ENCODE measurements around the gene SLCO4A1. TPM values are rescaled to one million over a fixed set of nuclear protein-coding genes. Genes with fewer than 3 reads are reported as not detected.
A peak's percentile ranks its signal among the peaks of the same experiment; 100 is the strongest.

SLCO4A1 gene
- total RNA-seq, 1 donor from 2014 or later, result 12.1 TPM

GRCh38 chr20:62631336-62632308, 10.7 kb upstream of the SLCO4A1 start:
- DNase-seq, result no peak
- intact Hi-C loops (cut with DNase I), result no loop called here
- no peak for ATAC-seq (ENCODE audit: poor library complexity)

GRCh38 chr20:62632575-62633090, 9.7 kb upstream of the SLCO4A1 start:
- intact Hi-C loops (cut with DNase I), result no loop called here

DNA sequence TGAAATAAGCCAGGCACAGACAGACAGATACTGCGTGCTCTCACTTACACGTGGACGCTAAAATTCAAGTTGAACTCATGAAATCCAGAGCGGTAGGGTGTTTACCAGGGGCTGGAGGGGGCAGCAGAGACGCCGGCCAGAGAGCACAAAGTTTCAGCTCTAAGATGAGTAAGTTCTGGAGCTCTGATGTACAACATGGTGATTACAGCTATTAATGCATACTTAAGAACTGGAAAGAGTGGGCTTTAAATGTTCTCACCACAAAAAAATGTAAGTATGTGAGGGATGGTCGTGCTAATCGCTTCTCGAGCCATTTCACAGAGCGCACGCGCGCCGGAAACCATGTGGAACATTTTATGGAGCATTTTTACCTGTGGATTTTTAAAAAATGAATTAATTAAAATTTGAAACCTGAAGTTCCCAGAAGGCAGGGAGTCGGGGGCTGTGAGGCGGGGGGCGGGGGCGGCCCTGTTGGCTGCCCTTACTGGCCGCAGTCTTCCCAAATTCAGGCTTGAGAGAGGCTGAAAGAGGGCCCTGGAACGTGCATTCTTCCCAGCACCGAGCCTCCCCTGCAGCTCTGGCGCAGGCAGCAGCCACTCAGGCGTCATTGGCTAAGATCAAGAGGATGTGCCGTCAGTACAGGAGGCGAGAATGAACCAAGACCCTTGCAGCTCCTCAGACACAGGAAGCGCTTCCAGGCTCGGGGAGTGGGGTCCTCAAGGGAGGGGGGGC, 8.5 kb upstream of the SLCO4A1 start:
- intact Hi-C loops (cut with DNase I), result no loop called here
- DNase-seq (no peak), ATAC-seq (ENCODE audit: poor library complexity) (no peak)

More at GRCh38 chr20:62632575-62633090, 9.7 kb upstream of the SLCO4A1 start:
- DNase-seq (no peak), ATAC-seq (ENCODE audit: poor library complexity) (no peak)

DNA sequence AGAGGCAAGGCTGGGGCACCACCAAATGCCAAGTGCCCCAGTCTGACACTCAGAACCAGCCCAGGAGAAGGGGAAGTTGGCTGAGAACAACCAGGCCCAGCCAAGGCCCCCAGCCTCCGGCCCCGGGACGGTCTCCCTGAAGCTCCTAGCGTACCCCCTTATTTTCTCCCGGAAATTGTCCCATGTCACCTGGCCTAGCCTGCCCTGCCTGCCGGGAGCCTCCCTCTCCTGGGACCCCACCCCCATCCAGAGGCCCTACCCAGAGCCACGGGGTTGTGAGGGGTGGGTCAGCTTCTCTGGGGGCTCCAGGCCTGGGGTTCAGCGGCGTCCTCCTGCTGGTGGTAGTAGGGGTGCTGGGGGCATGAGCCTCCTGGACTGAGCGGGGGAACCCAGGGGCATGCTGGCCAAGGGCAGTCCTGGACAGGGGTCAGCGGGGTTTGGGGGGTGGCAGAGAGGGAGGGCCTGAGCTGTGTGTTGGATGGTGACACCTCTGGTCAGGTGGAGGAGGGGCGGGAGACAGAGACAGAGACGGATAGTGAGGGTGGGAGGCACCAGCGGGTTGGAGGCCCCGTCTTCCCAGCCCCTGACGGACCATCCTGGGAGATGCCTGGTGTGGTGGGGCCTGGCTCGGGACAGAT, 7.9 kb upstream of the SLCO4A1 start:
- intact Hi-C loops (cut with DNase I), result no loop called here
- ATAC-seq (ENCODE audit: poor library complexity) (no peak), DNase-seq (no peak)

DNA sequence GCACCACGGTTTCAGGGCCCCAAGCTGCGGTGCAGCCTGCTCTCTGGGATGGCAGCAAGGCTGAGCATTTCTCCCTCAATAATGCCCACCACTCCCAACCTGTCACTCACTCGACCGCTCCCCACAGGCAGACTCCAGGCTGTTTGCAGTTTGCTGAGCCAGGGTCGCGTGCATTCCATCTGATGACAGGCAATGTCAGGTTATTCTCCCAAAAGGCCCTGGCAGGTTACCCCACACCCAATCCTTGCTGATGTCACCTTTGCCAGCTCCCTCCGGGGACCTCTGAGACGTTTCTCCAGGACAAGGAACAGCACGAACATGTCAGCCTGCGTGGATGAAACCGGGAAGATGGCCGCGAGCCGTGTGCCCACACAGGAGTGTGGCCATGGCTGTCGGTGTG, 7.1 kb upstream of the SLCO4A1 start:
- no peak for ATAC-seq (ENCODE audit: poor library complexity)
- DNase-seq, result no peak
- intact Hi-C loops (cut with DNase I), result no loop called here

- ATAC-seq (ENCODE audit: poor library complexity) (no peak), DNase-seq (no peak)
- intact Hi-C loops (cut with DNase I), result no loop called here
Measured at GRCh38 chr20:62635852-62636251, 6.5 kb upstream of the SLCO4A1 start.

GRCh38 chr20:62636446-62636845, 5.9 kb upstream of the SLCO4A1 start:
- DNase-seq (no peak), ATAC-seq (ENCODE audit: poor library complexity) (peak; percentile 25)
- intact Hi-C loops (cut with DNase I), result no loop called here

GRCh38 chr20:62637110-62637509, 5.2 kb upstream of the SLCO4A1 start:
- no peak for DNase-seq
- no peak for ATAC-seq (ENCODE audit: poor library complexity)
- intact Hi-C loops (cut with DNase I), result no loop called here

DNA sequence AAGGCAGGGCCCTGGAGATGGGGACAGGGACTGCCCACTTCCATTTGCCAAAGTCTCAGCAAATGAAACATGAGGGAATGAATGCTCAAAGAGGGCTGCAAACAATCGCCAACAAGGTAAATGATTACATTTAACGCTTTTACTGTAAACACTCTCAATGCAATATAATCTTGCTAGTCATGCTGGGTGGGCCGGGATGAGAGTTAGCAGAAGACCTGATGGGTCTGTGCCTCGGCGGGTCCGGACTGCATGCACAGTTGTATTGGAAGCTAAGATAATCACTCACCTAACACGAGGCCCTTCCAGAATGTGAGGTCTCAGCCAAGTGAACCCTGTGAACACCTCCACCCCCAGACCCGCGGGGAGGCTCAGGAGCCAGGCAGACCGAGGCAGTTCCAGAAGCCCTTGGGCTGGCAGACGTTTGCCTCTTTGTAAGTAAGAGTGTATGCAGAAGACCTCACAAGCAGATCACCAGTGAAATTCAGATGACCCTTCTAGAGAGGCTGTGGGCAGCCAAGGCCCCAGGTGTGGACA, 4.7 kb upstream of the SLCO4A1 start:
- ATAC-seq (ENCODE audit: poor library complexity), result no peak
- no peak for DNase-seq
- intact Hi-C loops (cut with DNase I), result no loop called here

DNA sequence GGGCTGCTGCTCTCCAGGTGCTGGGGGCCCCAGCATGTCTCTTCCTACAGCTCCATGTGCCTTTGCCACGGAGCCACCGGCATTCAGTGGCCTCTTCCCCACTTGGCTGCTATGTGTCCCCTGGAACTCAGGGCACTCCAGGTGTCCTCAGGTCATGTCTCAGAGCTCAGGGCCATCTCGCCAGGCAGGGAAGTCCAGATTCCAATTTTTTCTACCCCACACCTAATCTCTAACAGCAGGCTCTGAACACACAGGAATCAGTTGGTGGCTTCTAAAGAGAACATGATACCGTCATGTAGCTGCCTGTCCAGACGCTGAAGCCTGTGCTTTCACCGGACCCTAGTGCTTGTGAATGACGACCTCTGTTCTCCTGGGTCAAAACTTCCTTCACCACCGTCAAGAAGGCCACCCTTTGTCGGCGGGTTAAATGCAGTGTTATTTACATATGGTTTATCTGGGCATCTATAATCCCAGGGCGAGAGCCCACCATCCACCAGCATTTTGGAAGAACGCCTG, 4.2 kb upstream of the SLCO4A1 start:
- DNase-seq, result no peak
- ATAC-seq (ENCODE audit: poor library complexity), result no peak
- intact Hi-C loops (cut with DNase I), result no loop called here

DNA sequence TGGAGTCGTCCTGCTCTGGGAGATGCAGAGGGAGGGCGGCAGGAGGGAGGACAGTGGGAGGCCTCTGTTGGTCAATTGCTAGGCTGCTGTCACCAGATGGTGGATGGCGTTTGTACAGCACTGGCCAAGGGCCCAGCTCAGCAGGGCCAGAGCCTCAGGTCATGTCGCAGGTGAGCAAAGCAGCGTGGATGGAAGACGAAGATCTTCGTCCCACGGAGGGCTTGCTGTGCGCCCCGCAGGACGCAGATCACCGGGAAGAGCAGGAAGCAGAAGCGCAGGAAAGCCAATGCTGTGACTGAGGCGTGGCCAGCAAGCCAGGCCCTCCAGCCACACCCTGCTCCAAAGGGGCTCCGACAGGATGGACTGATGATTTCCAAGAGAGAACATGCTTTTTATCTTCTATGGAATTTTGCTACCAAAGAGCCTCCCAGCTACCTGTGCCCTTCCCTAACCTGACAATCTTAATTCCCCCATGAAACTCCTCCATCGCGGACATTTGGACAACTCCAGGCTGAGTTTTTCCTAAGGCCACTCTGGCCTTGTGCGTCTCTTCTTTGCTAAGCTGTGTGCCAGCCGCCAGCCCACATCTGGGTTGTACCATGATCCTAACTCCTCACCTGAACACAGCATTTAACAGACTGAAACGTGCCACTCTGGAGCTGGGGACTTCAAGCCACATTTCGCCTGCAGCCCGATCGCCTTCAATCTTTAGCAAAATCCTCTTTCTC, 3.5 kb upstream of the SLCO4A1 start:
- intact Hi-C loops (cut with DNase I), result no loop called here
- DNase-seq, result no peak
- no peak for ATAC-seq (ENCODE audit: poor library complexity)

- intact Hi-C loops (cut with DNase I), result no loop called here
- ATAC-seq (ENCODE audit: poor library complexity) (no peak), DNase-seq (no peak)
Measured at GRCh38 chr20:62639765-62640164, 2.5 kb upstream of the SLCO4A1 start.

DNA sequence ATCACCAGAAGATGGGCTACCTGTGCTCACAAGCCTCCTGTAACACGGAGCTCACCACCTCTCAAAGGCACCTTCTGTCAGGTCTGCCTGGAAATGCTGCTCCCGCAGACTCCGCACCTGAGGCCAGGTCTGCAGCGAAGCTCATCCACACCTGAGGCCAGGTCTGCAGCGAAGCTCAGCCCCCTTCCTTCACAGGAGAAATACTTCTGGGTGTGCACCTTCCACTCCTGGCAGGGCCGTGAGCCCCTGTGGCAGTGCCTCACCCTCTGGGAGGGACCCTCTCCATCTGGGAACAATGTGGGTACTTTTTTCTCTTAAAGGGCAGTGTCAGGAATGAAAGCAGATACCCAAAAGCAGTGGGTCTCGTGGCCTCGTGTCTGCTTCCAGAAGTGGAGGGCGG, 1.4 kb upstream of the SLCO4A1 start:
- DNase-seq (no peak), ATAC-seq (ENCODE audit: poor library complexity) (no peak)
- intact Hi-C loops (cut with DNase I), result no loop called here

GRCh38 chr20:62641321-62642050, 817 bp upstream of the SLCO4A1 start:
- intact Hi-C loops (cut with DNase I), result no loop called here
- no peak for ATAC-seq (ENCODE audit: poor library complexity)
- no peak for DNase-seq

GRCh38 chr20:62642666-62643520, 590 bp downstream of the SLCO4A1 start:
- intact Hi-C loops (cut with DNase I), result no loop called here
- ATAC-seq (ENCODE audit: poor library complexity), result peak; percentile 5

DNA sequence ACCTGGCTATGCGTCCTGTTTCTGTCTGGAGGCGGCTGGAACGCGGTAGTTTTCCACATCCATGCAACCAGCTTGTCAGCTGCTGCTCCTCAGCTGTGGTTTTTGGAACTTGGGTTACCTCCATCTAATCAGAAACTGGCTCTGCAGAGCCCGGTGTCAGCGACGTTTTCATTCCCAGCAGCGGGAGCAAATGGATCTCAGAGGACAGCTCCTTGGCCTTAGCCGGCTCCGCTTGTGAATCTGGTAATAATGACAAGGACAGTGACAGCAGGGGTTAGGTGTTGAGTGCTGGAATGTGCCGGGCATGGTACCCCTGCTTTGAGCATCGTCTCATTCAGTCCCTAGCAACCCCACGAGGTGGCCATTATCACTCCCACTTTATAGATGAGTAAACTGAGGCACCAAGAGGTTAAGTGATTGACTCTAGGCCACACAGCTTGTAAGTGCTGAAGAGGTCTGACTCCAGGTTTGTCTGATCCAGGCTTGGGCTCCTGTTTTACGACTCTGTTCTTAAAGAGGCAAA, 1.3 kb downstream of the SLCO4A1 start:
- intact Hi-C loops (cut with DNase I), result no loop called here
- no peak for DNase-seq
- no peak for ATAC-seq (ENCODE audit: poor library complexity)

More at GRCh38 chr20:62642666-62643520, 590 bp downstream of the SLCO4A1 start:
- peak; percentile 62 for DNase-seq
